T-helper 2 cell (primary cell): ENCODE results near the gene PRKAR1B.

Experiments
- DNase-seq, 5 experiments: peaks; one replicate each; pipeline versions ENCODE4 v3.0.0 to v3.0.0-alpha.2; 2012 to 2022

The PRKAR1B gene

GRCh38 chr7:569996-570800 lies 156.9 kb downstream of the PRKAR1B start:
- no peak for DNase-seq

- DNase-seq = no peak
Observed at GRCh38 chr7:569071-569855, 157.8 kb downstream of the PRKAR1B start.

GRCh38 chr7:568031-568951 lies 158.8 kb downstream of the PRKAR1B start:
- no peak for DNase-seq

GRCh38 chr7:567305-567883 lies 159.7 kb downstream of the PRKAR1B start:
- DNase-seq = no peak

- no peak for DNase-seq
Observed at GRCh38 chr7:566100-566499, 161.0 kb downstream of the PRKAR1B start.

- DNase-seq = no peak
Observed at GRCh38 chr7:564176-564865, 162.8 kb downstream of the PRKAR1B start.

GRCh38 chr7:563629-564170 lies 163.4 kb downstream of the PRKAR1B start:
- DNase-seq = no peak

GRCh38 chr7:562789-563628 lies 164.1 kb downstream of the PRKAR1B start:
- DNase-seq = no peak

GRCh38 chr7:562374-562675 lies 164.8 kb downstream of the PRKAR1B start:
- DNase-seq = no peak

GRCh38 chr7:561631-562373 lies 165.3 kb downstream of the PRKAR1B start:
- no peak for DNase-seq

GRCh38 chr7:560966-561630 lies 166.0 kb downstream of the PRKAR1B start:
- DNase-seq = no peak

GRCh38 chr7:559396-559705 lies 167.7 kb downstream of the PRKAR1B start:
- no peak for DNase-seq

- DNase-seq = no peak
Observed at GRCh38 chr7:557558-557881, 169.6 kb downstream of the PRKAR1B start.

GRCh38 chr7:556837-557557 lies 170.1 kb downstream of the PRKAR1B start:
- no peak for DNase-seq

- no peak for DNase-seq
Observed at GRCh38 chr7:556291-556826, 170.7 kb downstream of the PRKAR1B start.

GRCh38 chr7:555551-556160 lies 171.4 kb downstream of the PRKAR1B start:
- DNase-seq = no peak

GRCh38 chr7:553636-554111 lies 173.4 kb downstream of the PRKAR1B start:
- DNase-seq = no peak
